Astrocyte of the spinal cord (primary cell): ENCODE measurements around the gene GABBR2.

ENCODE experiments used
- DNase-seq: peaks from one replicate; pipeline ENCODE4 v3.0.0; 2011; ENCODE audit warnings: low read depth, low spot score
- H3K4me3 ChIP-seq: 2 replicates; pipeline ENCODE4 v1.5.1; 2011; ENCODE audit warnings: low read depth, mild to moderate bottlenecking, low read length, moderate library complexity
- in situ Hi-C: cut with HindIII; loops from 2 replicates; pipeline ENCODE4 v1.10.0; 2017; ENCODE audit warnings: low sequenced_read_pairs
- TF ChIP-seq, protein P1 (sequence below): IDR thresholded peaks from 2 replicates; pipeline ENCODE4 v1.5.1; 2012; ENCODE audit warnings: low read depth, mild to moderate bottlenecking, low read length, inconsistent platforms

The GABBR2 gene

DNA sequence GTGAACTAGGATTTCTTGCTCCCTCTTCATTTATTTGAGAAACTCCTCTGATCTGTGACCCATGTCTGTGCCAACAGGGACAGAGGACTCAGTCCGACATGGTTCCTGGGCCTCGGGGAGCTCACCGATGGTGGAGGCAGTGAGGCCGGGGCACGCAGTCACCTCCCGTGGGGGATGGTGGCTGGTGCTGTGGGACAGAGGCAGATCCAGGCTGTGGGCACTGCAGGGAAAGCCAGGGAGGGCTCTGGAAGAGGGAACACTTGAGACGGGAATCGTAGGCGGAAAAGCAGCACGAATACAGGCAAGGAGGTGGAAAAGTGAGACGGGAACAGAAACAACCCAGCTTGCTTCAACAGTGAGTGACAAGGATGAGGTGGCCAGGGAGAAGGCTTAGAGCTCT lies 127.8 kb downstream of the GABBR2 start:
- in situ Hi-C loops, result no loop called here
- DNase-seq, result no peak
- TF ChIP-seq, protein P1, sequence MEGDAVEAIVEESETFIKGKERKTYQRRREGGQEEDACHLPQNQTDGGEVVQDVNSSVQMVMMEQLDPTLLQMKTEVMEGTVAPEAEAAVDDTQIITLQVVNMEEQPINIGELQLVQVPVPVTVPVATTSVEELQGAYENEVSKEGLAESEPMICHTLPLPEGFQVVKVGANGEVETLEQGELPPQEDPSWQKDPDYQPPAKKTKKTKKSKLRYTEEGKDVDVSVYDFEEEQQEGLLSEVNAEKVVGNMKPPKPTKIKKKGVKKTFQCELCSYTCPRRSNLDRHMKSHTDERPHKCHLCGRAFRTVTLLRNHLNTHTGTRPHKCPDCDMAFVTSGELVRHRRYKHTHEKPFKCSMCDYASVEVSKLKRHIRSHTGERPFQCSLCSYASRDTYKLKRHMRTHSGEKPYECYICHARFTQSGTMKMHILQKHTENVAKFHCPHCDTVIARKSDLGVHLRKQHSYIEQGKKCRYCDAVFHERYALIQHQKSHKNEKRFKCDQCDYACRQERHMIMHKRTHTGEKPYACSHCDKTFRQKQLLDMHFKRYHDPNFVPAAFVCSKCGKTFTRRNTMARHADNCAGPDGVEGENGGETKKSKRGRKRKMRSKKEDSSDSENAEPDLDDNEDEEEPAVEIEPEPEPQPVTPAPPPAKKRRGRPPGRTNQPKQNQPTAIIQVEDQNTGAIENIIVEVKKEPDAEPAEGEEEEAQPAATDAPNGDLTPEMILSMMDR, result no peak
- H3K4me3 ChIP-seq, result no peak overlapping the region

DNA sequence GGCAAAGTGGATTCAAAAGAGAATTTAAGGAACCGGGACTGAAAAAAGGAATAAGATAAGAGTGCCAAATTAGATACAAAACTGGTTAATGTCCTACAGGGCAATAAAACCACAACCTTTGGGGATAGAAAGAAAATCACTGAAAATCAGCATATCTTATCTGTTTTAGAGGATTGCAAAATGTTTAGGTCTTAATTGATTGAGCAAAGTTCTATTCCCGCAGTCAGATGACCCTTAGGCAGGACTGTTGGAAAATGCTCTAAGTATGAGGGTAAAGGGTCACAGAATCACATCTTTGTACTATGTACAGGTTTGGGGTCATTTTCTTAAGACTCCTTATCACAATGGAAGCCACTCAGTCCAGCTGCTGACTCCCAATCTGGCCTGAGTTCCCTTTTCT lies 129.0 kb downstream of the GABBR2 start:
- in situ Hi-C loops, result no loop called here
- TF ChIP-seq, protein P1, result no peak
- no peak overlapping the region for H3K4me3 ChIP-seq
- no peak for DNase-seq

DNA sequence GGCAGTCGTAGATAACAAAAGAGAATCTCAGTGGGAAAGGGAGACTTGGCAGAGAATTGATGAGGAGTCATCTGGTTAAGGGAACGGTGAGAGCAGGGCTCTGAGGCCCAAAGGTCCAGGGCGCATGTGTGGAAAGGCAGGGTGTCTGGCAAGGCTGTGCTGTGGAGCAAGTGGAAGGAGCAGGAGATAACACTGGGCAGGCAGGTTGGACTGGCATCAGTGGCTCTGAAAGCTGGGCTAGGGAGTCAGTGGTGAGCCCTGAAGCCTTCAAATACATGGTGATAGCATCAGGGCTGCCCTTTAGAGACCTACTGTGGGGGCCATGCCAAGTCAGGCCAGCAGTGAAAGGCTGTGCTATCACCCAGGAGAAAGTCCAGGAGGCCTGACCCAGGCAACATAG lies 131.3 kb downstream of the GABBR2 start:
- no peak for DNase-seq
- TF ChIP-seq, protein P1, result no peak
- no peak overlapping the region for H3K4me3 ChIP-seq
- in situ Hi-C loops, result no loop called here

DNA sequence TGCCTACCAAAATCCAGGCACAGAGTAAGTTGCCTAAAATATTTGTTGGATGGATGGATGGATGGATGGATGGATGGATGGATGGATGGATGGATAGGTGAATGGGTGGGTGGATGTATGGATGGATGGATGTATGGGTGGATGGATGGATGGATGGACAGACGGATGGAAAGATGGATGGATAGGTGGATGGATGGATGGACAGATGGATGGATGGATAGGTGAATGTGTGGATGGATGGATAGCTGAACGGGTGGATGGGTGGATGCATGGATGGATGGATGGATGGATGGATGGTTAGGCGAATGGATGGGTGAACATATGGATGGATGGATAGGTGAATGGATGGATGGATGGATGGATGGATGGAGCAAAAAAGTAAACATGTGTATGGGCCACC lies 131.9 kb downstream of the GABBR2 start:
- H3K4me3 ChIP-seq, result no peak overlapping the region
- no peak for DNase-seq
- TF ChIP-seq, protein P1, result no peak
- in situ Hi-C loops, result no loop called here

DNA sequence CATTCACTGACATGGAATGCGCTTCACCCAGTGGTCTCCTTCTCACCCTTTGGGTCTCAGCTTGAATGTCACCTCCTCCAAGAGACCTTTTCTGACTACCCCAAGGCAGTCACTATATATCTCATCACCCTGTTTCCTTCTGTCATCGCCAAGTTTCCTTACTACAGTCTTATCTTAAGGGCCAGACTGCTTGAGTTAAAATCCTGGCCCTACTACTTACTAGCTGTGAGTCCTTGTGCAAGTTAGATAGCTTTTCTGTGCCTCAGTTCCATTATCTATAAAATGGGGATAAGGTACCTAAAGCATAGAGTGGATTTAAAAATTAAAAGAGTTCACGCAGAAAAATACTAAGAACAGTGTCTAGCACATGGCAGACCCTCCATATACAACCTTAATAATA lies 132.4 kb downstream of the GABBR2 start:
- H3K4me3 ChIP-seq, result no peak overlapping the region
- in situ Hi-C loops, result no loop called here
- no peak for DNase-seq
- TF ChIP-seq, protein P1, result no peak

DNA sequence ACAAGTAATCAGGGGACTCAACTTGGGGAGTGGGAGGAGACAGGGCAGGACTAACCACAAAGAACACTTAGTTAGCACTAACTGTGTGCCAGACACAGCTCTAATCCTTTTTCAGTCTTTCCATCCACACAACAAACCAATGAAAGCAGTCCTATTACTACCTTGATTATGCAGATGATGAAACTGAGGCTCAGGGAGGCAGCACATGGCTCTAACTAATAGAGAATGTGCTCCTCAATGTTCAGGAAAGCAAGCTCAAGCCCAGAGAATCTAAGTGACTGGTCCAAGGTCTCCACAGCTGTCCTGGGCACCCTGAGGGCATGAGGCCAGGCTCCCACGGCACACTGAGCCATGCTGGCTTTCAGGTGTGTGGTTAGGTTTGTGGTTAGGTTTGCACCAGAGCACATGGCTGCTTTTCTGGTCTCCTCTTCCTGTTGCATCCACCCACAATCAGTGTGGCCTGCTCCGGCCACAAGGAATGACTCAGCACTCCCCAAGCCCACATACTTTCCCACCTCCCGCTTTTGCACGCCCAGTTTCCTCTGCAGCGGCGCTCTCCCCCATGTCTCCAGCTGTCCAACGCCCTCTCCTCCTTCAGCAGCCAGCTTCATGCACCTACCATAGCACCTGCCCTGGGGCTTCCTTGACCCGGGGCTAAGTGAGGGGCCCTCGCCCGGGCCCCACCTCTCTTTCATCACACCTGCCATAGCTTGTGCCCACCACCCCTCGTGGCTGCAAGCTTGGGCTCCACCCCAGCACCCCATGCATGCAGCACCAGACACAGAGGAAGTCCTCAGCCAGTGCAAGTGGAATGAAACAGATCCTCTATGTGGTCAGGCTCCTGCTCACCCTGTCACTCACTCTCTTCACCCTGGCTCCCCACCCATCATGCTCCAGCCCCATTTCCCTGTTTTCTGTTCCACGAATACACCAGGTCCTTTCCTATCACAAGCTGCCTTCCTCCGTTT lies 133.1 kb downstream of the GABBR2 start:
- no peak overlapping the region for H3K4me3 ChIP-seq
- TF ChIP-seq, protein P1, result no peak
- peak; percentile 79 for DNase-seq
- in situ Hi-C loops, result no loop called here
